Measurements from ENCODE around the gene CCDC85A.

CCDC85A gene

GRCh38 chr2:56232912-56233311, 49.1 kb downstream of the CCDC85A start:
- Histone ChIP-seq H3K9me3 (ENCODE audit: insufficient read depth, low read depth, low read length) (no peaks in the 10 kb centered on the region), H3K9me2 (replicated peaks; ENCODE audit: low read depth, low read length) (no peaks in the 10 kb centered on the region), H3K4me3 (ENCODE audit: low read length, poor library complexity, severe bottlenecking) (no peak overlapping the region), H3K4me1 (ENCODE audit: insufficient read depth, low read length, poor library complexity, severe bottlenecking) (no peaks in the 10 kb centered on the region), H3K79me2 (ENCODE audit: insufficient read depth, low read length) (no peaks in the 10 kb centered on the region), H4K20me1 (ENCODE audit: insufficient read depth, low read length, poor library complexity, severe bottlenecking) (no peaks in the 10 kb centered on the region), H3K9ac (ENCODE audit: low read depth, low read length, poor library complexity, severe bottlenecking) (no peak overlapping the region), H3K27me3 (ENCODE audit: insufficient read depth, low read length, poor library complexity, severe bottlenecking) (no peaks in the 10 kb centered on the region), H3K36me3 (ENCODE audit: insufficient read depth, low read length) (no peaks in the 10 kb centered on the region), H3K4me2 (ENCODE audit: low read depth, low read length, poor library complexity, severe bottlenecking) (no peak overlapping the region), H2AFZ (ENCODE audit: low read length) (no peak overlapping the region), H3F3A (ENCODE audit: low read depth) (no peaks in the 10 kb centered on the region)
- TF ChIP-seq, protein P1, sequence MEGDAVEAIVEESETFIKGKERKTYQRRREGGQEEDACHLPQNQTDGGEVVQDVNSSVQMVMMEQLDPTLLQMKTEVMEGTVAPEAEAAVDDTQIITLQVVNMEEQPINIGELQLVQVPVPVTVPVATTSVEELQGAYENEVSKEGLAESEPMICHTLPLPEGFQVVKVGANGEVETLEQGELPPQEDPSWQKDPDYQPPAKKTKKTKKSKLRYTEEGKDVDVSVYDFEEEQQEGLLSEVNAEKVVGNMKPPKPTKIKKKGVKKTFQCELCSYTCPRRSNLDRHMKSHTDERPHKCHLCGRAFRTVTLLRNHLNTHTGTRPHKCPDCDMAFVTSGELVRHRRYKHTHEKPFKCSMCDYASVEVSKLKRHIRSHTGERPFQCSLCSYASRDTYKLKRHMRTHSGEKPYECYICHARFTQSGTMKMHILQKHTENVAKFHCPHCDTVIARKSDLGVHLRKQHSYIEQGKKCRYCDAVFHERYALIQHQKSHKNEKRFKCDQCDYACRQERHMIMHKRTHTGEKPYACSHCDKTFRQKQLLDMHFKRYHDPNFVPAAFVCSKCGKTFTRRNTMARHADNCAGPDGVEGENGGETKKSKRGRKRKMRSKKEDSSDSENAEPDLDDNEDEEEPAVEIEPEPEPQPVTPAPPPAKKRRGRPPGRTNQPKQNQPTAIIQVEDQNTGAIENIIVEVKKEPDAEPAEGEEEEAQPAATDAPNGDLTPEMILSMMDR (conservative IDR thresholded peaks at IDR 0.05; ENCODE audit: low read length), result no peak
- no peak for TF ChIP-seq EZH2phosphoT487 (IDR thresholded peaks at IDR 0.05; ENCODE audit: borderline replicate concordance)

- no peaks in the 10 kb centered on the region for H4K20me1 ChIP-seq (ENCODE audit: insufficient read depth, low read length, poor library complexity, severe bottlenecking)
- H3F3A ChIP-seq (ENCODE audit: low read depth), result no peaks in the 10 kb centered on the region
- H3K4me1 ChIP-seq (ENCODE audit: insufficient read depth, low read length, poor library complexity, severe bottlenecking), result no peaks in the 10 kb centered on the region
- no peaks in the 10 kb centered on the region for H3K79me2 ChIP-seq (ENCODE audit: insufficient read depth, low read length)
- no peaks in the 10 kb centered on the region for H3K36me3 ChIP-seq (ENCODE audit: insufficient read depth, low read length)
- no peak for TF ChIP-seq EZH2phosphoT487 (IDR thresholded peaks at IDR 0.05; ENCODE audit: borderline replicate concordance)
- TF ChIP-seq, protein P1 (conservative IDR thresholded peaks at IDR 0.05; ENCODE audit: low read length), result no peak
- no peak overlapping the region for H3K4me2 ChIP-seq (ENCODE audit: low read depth, low read length, poor library complexity, severe bottlenecking)
- no peaks in the 10 kb centered on the region for H3K27me3 ChIP-seq (ENCODE audit: insufficient read depth, low read length, poor library complexity, severe bottlenecking)
- no peaks in the 10 kb centered on the region for H3K9me2 ChIP-seq (replicated peaks; ENCODE audit: low read depth, low read length)
- H3K4me3 ChIP-seq (ENCODE audit: low read length, poor library complexity, severe bottlenecking), result no peak overlapping the region
- no peak overlapping the region for H3K9ac ChIP-seq (ENCODE audit: low read depth, low read length, poor library complexity, severe bottlenecking)
- H2AFZ ChIP-seq (ENCODE audit: low read length), result no peak overlapping the region
- H3K9me3 ChIP-seq (ENCODE audit: insufficient read depth, low read depth, low read length), result no peaks in the 10 kb centered on the region
Measured at GRCh38 chr2:56234241-56234640, 50.5 kb downstream of the CCDC85A start.

GRCh38 chr2:56239030-56239429, 55.2 kb downstream of the CCDC85A start:
- no peak for TF ChIP-seq EZH2phosphoT487 (IDR thresholded peaks at IDR 0.05; ENCODE audit: borderline replicate concordance)
- TF ChIP-seq, protein P1 (conservative IDR thresholded peaks at IDR 0.05; ENCODE audit: low read length), result no peak
- H3K4me2 ChIP-seq (ENCODE audit: low read depth, low read length, poor library complexity, severe bottlenecking), result no peak overlapping the region
- H3K36me3 ChIP-seq (ENCODE audit: insufficient read depth, low read length), result no peaks in the 10 kb centered on the region
- no peaks in the 10 kb centered on the region for H4K20me1 ChIP-seq (ENCODE audit: insufficient read depth, low read length, poor library complexity, severe bottlenecking)
- H3F3A ChIP-seq (ENCODE audit: low read depth), result no peaks in the 10 kb centered on the region
- H3K9me3 ChIP-seq (ENCODE audit: insufficient read depth, low read depth, low read length), result no peaks in the 10 kb centered on the region
- no peak overlapping the region for H3K9ac ChIP-seq (ENCODE audit: low read depth, low read length, poor library complexity, severe bottlenecking)
- H3K79me2 ChIP-seq (ENCODE audit: insufficient read depth, low read length), result no peaks in the 10 kb centered on the region
- H3K9me2 ChIP-seq (replicated peaks; ENCODE audit: low read depth, low read length), result no peaks in the 10 kb centered on the region
- H3K27me3 ChIP-seq (ENCODE audit: insufficient read depth, low read length, poor library complexity, severe bottlenecking), result no peaks in the 10 kb centered on the region
- no peaks in the 10 kb centered on the region for H3K4me1 ChIP-seq (ENCODE audit: insufficient read depth, low read length, poor library complexity, severe bottlenecking)
- no peak overlapping the region for H2AFZ ChIP-seq (ENCODE audit: low read length)
- H3K4me3 ChIP-seq (ENCODE audit: low read length, poor library complexity, severe bottlenecking), result no peak overlapping the region
